Measurements from ENCODE around the gene PUM1. TPM values are rescaled to one million over a fixed set of nuclear protein-coding genes. Genes with fewer than 3 reads are reported as not detected.
A peak's percentile ranks its signal among the peaks of the same experiment; 100 is the strongest.

PUM1 gene
- total RNA-seq, 2 experiments from 2014 or later: 91.0 to 94.9 TPM

DNA sequence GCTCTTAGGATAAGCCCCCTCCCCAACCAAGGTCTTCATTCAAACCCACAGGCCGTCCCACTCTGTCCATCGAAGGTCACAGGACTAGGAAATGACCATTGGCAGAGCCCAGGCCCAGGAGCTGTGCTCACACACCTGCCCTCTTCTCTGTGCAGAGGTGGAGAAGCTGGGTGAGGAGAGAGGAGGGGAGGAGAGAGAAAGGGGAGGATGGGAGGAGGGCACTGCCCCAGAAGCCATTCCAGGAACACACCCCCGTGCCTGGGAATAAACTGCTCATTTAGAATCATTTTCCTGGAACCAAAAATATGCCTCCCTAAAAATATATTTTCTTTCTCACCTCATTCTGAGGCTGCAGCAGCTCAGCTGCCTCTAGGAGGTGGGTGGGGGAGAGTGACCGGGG, 150.6 kb downstream of the PUM1 start:
- Mint-ChIP-seq H3K27me3 (ENCODE audit: low read depth) (peaks cover 16% of the 10 kb centered on the region), H3K27ac (no peak overlapping the region), H3K36me3 (ENCODE audit: low read depth) (no peaks in the 10 kb centered on the region), H3K9me3 (ENCODE audit: insufficient read depth) (no peaks in the 10 kb centered on the region), H3K4me3 (no peak overlapping the region), H3K4me1 (ENCODE audit: low read depth) (peaks cover 12% of the 10 kb centered on the region)
- ChIA-PET POLR2A (interaction anchor here (0.7 kb wide), 1 partner anchor 14 kb away, joined by 3 read pairs; no protein-coding TSS in a partner anchor), CTCF (interaction anchor here (1.2 to 6.6 kb wide), 4 partner anchors 9 to 134 kb away, joined by 3 to 108 read pairs (median 33); no protein-coding TSS in a partner anchor)
- DNase-seq: no peak
- ATAC-seq: no peak

DNA sequence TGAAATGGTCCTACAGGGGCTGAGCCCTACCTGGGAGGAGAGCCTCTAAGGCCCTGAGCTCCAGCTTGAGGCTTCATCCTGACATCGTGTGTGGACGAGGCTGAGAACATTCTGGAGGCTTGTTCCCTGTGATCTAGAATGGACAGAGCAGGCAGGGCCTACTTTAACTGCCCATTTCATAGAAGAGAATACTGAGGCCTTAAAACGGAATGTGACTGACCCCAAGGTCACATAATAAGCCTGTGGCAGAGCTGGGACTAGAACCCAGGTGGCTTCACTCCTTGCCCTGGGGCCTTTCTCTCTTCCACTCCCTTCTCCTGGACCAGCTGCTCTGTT, 151.0 kb downstream of the PUM1 start:
- Mint-ChIP-seq H3K36me3 (ENCODE audit: low read depth) (no peaks in the 10 kb centered on the region), H3K4me3 (no peak overlapping the region), H3K9me3 (ENCODE audit: insufficient read depth) (no peaks in the 10 kb centered on the region), H3K4me1 (ENCODE audit: low read depth) (peaks cover 16% of the 10 kb centered on the region), H3K27me3 (ENCODE audit: low read depth) (peaks cover 17% of the 10 kb centered on the region), H3K27ac (no peak overlapping the region)
- POLR2A ChIA-PET: interaction anchor here (0.7 kb wide), 1 partner anchor 15 kb away, joined by 3 read pairs; no protein-coding TSS in a partner anchor
- ATAC-seq (no peak), DNase-seq (no peak)
- CTCF ChIA-PET: interaction anchor here (1.2 to 6.6 kb wide), 5 partner anchors 9 to 195 kb away, joined by 3 to 108 read pairs (median 4); no protein-coding TSS in a partner anchor

DNA sequence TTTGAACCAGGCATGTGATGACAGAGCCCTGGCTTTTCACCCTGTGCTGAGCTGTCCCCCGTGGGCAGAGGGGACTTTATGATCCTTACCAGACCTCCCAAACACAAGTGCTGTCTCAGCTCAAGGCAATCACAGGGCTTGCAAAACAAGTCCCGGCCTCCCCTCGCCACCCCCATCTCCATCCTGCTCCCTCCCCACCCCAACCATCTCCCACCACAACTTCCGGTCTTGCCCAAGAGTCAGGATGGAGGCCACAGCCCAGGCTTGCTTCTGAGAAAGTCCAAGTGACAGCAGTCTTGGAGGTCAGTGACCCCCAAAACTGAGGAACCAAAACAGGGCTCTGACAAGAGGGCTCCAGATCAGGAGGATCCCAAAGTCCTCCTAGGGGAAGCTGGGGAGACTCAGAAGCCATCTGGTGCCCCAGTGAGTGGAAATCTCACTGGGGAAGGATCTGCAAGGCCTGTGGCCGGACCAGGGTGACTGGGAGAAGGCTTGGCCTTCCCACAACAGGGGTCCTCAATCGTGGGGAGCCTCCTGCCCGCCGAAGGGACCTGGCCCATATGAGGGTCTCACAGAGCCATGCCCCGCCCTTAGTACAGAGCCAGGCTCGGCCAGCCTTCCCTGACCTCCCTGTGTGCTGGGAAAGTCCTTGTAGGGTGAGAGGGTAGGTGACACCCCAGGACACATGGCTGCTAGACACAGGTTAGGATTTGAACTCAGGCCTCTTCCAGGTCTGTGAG, 152.4 kb downstream of the PUM1 start:
- DNase-seq (no peak), ATAC-seq (no peak)
- H3K4me3 Mint-ChIP-seq: no peak overlapping the region
- POLR2A ChIA-PET: interaction anchor here (0.9 kb wide), 1 partner anchor 111 kb away, joined by 3 read pairs; no protein-coding TSS in a partner anchor
- H3K27me3 Mint-ChIP-seq (ENCODE audit: low read depth): peaks cover 19% of the 10 kb centered on the region
- CTCF ChIA-PET: interaction anchor here (0.7 to 6.6 kb wide), 6 partner anchors 13 to 195 kb away, joined by 3 to 108 read pairs (median 4); no protein-coding TSS in a partner anchor
- peak overlapping the region; percentile 69 for H3K27ac Mint-ChIP-seq
- H3K4me1 Mint-ChIP-seq (ENCODE audit: low read depth): peaks cover 19% of the 10 kb centered on the region
- H3K9me3 Mint-ChIP-seq (ENCODE audit: insufficient read depth): no peaks in the 10 kb centered on the region
- no peaks in the 10 kb centered on the region for H3K36me3 Mint-ChIP-seq (ENCODE audit: low read depth)

DNA sequence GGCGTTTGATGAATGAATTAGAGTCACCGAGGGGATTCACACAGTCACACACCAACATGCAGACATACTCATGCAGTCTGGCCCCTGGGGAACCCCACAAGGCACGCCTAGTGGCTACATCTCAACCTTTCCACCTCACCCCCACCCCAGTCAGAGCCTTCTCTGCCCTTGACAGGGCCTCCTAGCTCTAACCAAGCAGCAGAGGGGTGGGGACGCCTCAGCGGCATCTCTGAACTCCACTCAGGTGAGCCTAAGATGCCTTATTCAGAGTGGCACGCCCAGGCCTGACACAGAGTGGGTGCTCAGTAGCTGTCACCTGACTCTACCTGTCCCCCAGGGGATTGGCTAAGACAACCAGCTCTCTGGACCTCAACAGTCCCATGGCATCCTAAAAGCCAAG, 153.3 kb downstream of the PUM1 start:
- H3K27me3 Mint-ChIP-seq (ENCODE audit: low read depth): peaks cover 25% of the 10 kb centered on the region
- ChIA-PET POLR2A (interaction anchor here (0.9 kb wide), 1 partner anchor 111 kb away, joined by 3 read pairs; no protein-coding TSS in a partner anchor), CTCF (interaction anchor here (0.6 to 6.6 kb wide), 5 partner anchors 14 to 131 kb away, joined by 3 to 108 read pairs (median 4); no protein-coding TSS in a partner anchor)
- H3K9me3 Mint-ChIP-seq (ENCODE audit: insufficient read depth): no peaks in the 10 kb centered on the region
- H3K36me3 Mint-ChIP-seq (ENCODE audit: low read depth): no peaks in the 10 kb centered on the region
- no peak for DNase-seq
- no peak for ATAC-seq
- H3K27ac Mint-ChIP-seq: no peak overlapping the region
- H3K4me3 Mint-ChIP-seq: no peak overlapping the region
- peaks cover 25% of the 10 kb centered on the region for H3K4me1 Mint-ChIP-seq (ENCODE audit: low read depth)

DNA sequence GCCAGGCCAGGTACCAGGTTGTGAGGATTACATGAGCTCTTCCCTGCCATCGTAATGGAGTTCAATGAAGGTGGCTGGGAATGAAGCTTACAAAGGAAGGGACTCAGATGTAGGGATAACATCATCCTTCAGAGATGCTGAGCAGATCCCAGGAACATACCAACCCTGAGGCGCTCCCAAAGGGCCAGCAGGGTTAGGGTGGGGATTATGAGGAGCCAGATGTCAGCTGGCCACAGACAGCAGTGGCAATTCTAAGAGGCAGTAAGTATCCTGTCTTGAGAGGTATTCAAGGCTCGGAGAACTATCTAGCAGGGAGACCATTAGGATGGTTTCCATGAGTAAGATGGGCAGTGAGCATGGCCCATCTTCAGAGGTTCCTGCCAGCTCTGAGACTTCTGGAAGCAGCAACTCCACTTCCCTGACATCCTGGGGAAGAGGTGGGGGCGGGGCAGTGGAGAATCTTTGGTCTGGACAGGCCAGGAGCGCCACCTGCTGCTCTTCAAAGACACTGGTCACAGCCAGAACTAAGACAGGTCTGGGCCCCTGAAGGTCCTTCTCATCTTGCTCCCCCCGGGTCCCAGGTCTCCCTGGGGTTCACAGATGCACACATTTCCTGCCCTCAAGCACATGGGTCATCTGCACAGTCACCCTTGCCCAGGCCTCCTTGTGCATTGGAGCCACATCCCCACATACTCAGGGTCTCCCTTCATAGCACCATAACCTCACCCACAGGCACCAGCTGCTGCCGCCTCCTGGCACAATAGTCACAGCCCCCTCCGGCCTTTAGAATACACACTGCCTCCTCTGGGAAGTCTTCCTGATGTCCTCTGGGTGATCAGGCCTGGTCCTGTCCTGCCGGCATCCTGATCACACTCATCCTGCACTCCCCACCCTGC, 154.2 kb downstream of the PUM1 start:
- Mint-ChIP-seq H3K27me3 (ENCODE audit: low read depth) (peaks cover 29% of the 10 kb centered on the region), H3K9me3 (ENCODE audit: insufficient read depth) (no peaks in the 10 kb centered on the region), H3K27ac (no peak overlapping the region), H3K4me3 (no peak overlapping the region), H3K4me1 (ENCODE audit: low read depth) (peaks cover 25% of the 10 kb centered on the region), H3K36me3 (ENCODE audit: low read depth) (no peaks in the 10 kb centered on the region)
- ChIA-PET CTCF (interaction anchor here (0.6 to 6.6 kb wide), 12 partner anchors 10 to 192 kb away, joined by 3 to 108 read pairs (median 3); no protein-coding TSS in a partner anchor), POLR2A (no interaction called here)
- DNase-seq: peak; percentile 67
- ATAC-seq: no peak

DNA sequence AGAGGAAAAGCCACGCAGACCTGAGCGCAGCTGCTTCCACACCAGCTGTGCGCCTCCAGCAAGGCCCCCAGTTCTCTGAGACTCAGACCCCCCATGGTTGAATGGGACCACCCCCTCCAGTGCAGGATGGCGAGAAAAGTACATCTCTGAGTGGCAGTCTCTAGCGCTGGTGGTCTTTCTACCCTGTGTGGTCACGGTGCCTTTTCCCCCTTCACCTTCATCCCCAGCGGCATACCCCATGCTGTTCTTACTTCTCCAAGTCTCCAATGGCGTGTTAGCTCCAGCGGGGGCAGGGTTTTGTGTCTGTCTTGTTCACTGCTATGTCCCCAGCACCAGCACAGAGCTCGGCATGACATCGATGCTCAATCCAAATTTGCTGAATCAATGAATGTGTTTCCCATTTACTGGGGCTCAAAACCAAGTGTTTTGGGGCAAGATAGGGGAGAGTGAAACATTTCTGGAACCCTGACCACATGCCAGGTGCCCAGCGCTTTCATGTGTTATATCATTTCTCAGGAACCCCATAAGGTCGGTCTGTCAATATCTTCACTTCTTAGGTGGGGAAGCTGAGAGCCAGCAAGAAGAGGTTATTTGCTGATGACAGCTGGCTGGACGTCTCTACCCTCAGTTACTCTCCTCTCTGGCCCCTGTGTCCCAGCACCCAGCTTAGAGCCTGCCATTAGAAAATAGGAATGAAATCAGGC, 156.0 kb downstream of the PUM1 start:
- ATAC-seq (no peak), DNase-seq (no peak)
- Mint-ChIP-seq H3K4me1 (ENCODE audit: low read depth) (peaks cover 25% of the 10 kb centered on the region), H3K9me3 (ENCODE audit: insufficient read depth) (no peaks in the 10 kb centered on the region), H3K4me3 (peak overlapping the region; percentile 62), H3K27me3 (ENCODE audit: low read depth) (peaks cover 43% of the 10 kb centered on the region), H3K36me3 (ENCODE audit: low read depth) (no peaks in the 10 kb centered on the region), H3K27ac (peak overlapping the region; percentile 74)
- ChIA-PET CTCF (interaction anchor here (2.9 to 6.6 kb wide), 3 partner anchors 107 to 190 kb away, joined by 33 to 108 read pairs (median 62); no protein-coding TSS in a partner anchor), POLR2A (no interaction called here)

DNA sequence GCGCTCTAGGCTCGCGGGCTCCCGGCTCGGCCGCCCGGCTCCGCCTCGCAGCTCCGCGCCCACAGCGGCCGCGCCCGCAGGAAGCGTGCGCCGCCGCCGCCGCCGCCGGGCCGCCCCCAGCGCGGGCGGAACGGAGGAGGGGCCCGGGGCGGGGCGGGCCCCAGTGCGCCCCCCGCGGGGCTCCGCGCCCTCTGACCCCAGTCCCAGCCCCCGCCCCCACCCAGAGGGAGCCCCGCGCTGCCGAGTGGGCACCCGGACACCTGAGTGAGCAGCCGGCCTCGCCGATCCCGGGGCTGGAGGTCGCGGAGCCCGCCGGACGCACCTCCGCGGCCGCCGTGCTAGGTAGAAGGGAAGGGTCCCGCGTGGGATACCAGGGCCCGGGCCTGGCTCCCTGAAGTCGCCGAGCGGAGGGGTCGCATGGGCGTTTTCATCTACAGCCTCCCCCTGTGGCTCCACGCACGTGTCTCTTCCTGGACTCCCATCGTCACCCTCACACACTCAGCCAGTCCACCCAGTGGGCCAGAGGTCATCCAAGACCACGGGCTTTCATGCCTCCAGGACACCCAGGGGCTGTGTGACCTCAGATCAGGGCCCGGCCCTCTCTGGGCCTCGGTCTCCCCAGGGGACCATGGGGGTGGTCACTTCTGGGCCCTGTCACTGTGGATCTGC, 156.7 kb downstream of the PUM1 start, which contains the start of gene SDC3:
SDC3 (minus strand) TSS at position 63 of the 669 bp plus-strand sequence. CDS start 172 bp downstream, outside the sequence.
- ChIA-PET POLR2A (no interaction called here), CTCF (interaction anchor here (2.9 to 6.6 kb wide), 3 partner anchors 106 to 189 kb away, joined by 33 to 108 read pairs (median 62); no protein-coding TSS in a partner anchor)
- H3K4me3 Mint-ChIP-seq: peak within 1 kb of the TSS; percentile 62
- peaks cover 25% of the 10 kb centered on the region for H3K4me1 Mint-ChIP-seq (ENCODE audit: low read depth)
- DNase-seq (no peak), ATAC-seq (peak; percentile 71)
- peaks cover 45% of the 10 kb centered on the region for H3K27me3 Mint-ChIP-seq (ENCODE audit: low read depth)
- no peaks in the 10 kb centered on the region for H3K9me3 Mint-ChIP-seq (ENCODE audit: insufficient read depth)
- no peaks in the 10 kb centered on the region for H3K36me3 Mint-ChIP-seq (ENCODE audit: low read depth)
- peak within 1 kb of the TSS; percentile 74 for H3K27ac Mint-ChIP-seq

DNA sequence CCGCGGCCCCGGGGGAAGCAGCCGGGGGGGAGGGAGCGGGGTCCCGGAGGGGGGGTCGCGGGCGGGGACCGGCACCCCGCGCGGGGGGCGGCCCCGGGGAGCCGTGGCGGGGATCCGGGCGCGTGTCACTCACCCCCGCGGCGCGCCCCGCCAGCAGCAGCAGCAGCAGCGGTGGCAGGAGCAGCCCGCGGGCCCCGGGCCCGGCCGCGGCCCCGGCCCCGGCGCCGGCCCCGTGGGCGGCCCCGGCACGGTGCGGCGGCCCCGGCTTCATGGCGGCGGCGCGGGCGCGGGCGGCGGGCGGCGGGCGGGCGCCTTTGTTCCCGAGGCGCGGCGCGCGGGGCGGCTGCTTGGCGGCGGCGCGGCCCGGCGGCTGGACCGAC, 157.2 kb downstream of the PUM1 start:
- ATAC-seq (no peak), DNase-seq (no peak)
- Mint-ChIP-seq H3K9me3 (ENCODE audit: insufficient read depth) (no peaks in the 10 kb centered on the region), H3K36me3 (ENCODE audit: low read depth) (no peaks in the 10 kb centered on the region), H3K27me3 (ENCODE audit: low read depth) (peaks cover 47% of the 10 kb centered on the region), H3K4me1 (ENCODE audit: low read depth) (peaks cover 25% of the 10 kb centered on the region), H3K4me3 (no peak overlapping the region), H3K27ac (no peak overlapping the region)
- CTCF ChIA-PET: no interaction called here
- POLR2A ChIA-PET: no interaction called here

DNA sequence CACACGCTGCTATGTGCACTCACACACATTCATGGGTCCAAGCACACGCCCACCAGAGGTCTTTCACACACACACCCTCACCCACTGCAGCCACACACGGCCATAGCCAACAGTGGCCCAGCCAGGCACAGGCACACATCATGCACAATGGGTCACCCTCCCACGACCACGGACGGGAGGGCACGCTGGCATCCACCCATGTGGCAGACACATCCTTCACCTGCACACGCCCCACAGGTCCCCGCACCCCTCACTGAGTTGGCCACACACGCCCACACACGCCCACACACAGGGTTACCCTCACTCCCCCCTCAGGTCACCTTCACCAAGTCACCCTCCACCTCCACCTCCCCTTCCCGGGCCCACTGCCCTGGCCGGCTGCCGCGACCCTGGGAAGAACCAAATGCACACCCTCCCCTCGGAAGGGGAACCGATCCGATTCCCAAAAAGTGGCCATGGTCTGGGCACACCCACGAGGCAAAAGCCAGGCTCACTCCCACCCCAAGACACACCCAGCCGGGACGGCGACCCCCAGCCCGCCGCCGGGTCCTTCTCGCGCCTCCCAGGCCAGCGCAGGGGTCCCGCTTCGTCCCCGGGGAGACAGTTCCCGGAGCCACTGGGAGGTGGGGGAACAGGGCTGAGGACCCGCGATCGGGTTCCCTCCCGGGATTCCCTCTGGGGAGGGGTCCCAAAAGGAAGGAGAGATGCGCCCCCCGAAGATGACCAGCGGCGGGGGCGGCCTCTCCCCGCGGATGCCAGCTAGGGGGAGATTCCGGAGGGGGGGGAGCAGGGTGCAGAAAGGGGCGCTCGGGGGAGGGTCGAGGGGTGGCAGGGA, 157.8 kb downstream of the PUM1 start:
- Mint-ChIP-seq H3K4me3 (peak overlapping the region; percentile 42), H3K4me1 (ENCODE audit: low read depth) (peaks cover 19% of the 10 kb centered on the region), H3K27ac (no peak overlapping the region), H3K27me3 (ENCODE audit: low read depth) (peaks cover 47% of the 10 kb centered on the region), H3K36me3 (ENCODE audit: low read depth) (no peaks in the 10 kb centered on the region), H3K9me3 (ENCODE audit: insufficient read depth) (no peaks in the 10 kb centered on the region)
- ChIA-PET POLR2A (no interaction called here), CTCF (no interaction called here)
- DNase-seq (no peak), ATAC-seq (no peak)

DNA sequence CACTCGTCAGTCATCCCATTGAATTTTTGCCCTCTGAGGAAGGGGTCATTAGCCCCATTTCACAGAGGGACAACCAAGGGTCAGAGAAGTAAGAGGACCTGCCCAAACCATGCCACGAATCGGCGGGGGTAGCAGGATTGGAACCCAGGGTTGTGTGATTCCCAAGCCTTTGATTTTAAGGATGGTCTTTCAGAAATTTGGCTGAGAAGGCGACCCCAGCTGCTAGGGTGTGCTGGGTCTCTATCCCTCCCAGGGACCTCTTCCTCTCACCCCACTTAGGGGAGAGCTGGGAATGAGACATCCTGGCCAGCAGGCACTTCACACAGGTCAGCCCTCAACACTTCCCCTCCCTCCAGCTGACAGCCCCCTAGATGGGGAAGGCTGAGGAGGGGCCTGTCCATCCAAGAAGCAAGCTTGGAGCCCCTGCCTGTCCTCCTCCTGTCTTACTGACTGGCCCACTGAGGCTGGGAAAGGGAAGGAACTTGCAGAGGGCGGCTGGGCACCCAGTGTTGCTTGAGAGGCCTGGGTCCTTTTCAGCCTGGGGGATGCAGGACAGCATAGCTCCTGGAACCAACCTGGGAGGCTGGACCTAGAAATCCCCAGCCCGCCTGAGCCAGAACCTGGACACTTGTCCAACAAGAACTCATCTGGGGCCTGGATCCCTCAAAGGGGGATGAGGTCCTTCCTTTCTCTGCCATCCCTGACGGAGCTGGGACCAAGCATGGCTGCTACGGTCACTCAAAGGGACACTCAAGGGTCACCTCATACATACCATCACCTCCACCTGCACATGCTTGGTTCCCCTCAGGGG, 158.7 kb downstream of the PUM1 start:
- Mint-ChIP-seq H3K4me1 (ENCODE audit: low read depth) (peaks cover 16% of the 10 kb centered on the region), H3K9me3 (ENCODE audit: insufficient read depth) (no peaks in the 10 kb centered on the region), H3K27ac (no peak overlapping the region), H3K4me3 (peak overlapping the region; percentile 42), H3K27me3 (ENCODE audit: low read depth) (peaks cover 47% of the 10 kb centered on the region), H3K36me3 (ENCODE audit: low read depth) (no peaks in the 10 kb centered on the region)
- ATAC-seq: no peak
- ChIA-PET CTCF (no interaction called here), POLR2A (no interaction called here)
- DNase-seq: no peak

Data from activated CD8-positive, alpha-beta T cell treated with anti-CD3 and anti-CD28 coated beads, Interleukin-2, amount 10 ng/mL, durations not matched to agents 7 days and 5 days (primary cell).